K562 (cell line): Measurements from ENCODE around the gene GH2. TPM values are rescaled to one million over a fixed set of nuclear protein-coding genes. Genes with fewer than 3 reads are reported as not detected.
A peak's percentile ranks its signal among the peaks of the same experiment; 100 is the strongest.

ENCODE experiments used
- ATAC-seq: fragments of 200-7000 bp; cut with Tn5 transposase; 3 replicates; pipeline ENCODE4 v1.9.1; 2020; ENCODE audit warnings: moderate library complexity
- BruUV-seq: library from RNA; stranded (reverse); fragments of 400-500 nt; replicated peaks from 2 replicates; lab custom pipeline; 2021; lab: Mats Ljungman, UMichigan
- CTCF ChIA-PET: fragments of 300-600 bp; formaldehyde crosslinking; extraction: SDS; loops from one replicate; lab custom pipeline; 2021; ENCODE audit warnings: low intra/inter-chr PET ratio; lab: Yijun Ruan, JAX
- POLR2A ChIA-PET: fragments of 300-600, 350-650 bp; sonication (Branson Sonifier 250); formaldehyde crosslinking; extraction: SDS; loops from one replicate; lab custom pipeline; 2021; ENCODE audit warnings: antibody characterized with exemption, inconsistent platforms; lab: Yijun Ruan, JAX
- DNase-seq, 4 experiments: peaks; one replicate each; pipeline versions ENCODE4 v3.0.0 to v3.0.0-alpha.2; 2011 to 2018; ENCODE audit warnings: low spot score in 3 of 4, mixed read lengths in 3 of 4; ENCODE audit errors: extremely low read depth in 1 of 4
- FAIRE-seq: peaks from 2 replicates; lab custom pipeline; 2011; peaks lifted over from hg19 to GRCh38; lab: Jason Lieb, UNC
- H2AFZ ChIP-seq: 2 replicates; pipeline ENCODE4 v1.6.0; 2011; ENCODE audit warnings: low read depth, low read length, control low read depth, inconsistent platforms
- H3K27ac ChIP-seq: fragments of 200-600 bp; 3 replicates; pipeline ENCODE4 v1.8.0; 2011; ENCODE audit warnings: low read depth, mild to moderate bottlenecking, control low read depth, inconsistent platforms, low read length, moderate library complexity, mixed read lengths; ENCODE audit errors: extremely low read depth
- H3K27me3 ChIP-seq, 2 experiments: fragments of 300-600 bp in 1 of 2; 2 replicates in 1 of 2; 3 replicates in 1 of 2; pipeline versions ENCODE4 v1.6.0 to v1.8.0; 2011; ENCODE audit warnings: inconsistent platforms in 2 of 2, low read length in 2 of 2, mild to moderate bottlenecking in 1 of 2, mixed read lengths in 1 of 2, moderate library complexity in 1 of 2; ENCODE audit not compliant: control insufficient read depth in 2 of 2, insufficient read depth in 2 of 2
- H3K36me3 ChIP-seq: fragments of 300-600 bp; 3 replicates; pipeline ENCODE4 v1.8.0; 2011; ENCODE audit warnings: mild to moderate bottlenecking, low read length, inconsistent platforms; ENCODE audit not compliant: control insufficient read depth, insufficient read depth
- H3K4me1 ChIP-seq, 2 experiments: fragments of 200-600 bp in 1 of 2; replicated peaks in 1 of 2; 2 replicates in 1 of 2; 3 replicates in 1 of 2; pipeline versions ENCODE4 v1.5.1 to v1.8.0; 2011; ENCODE audit warnings: inconsistent platforms in 2 of 2, low read length in 2 of 2, mild to moderate bottlenecking in 1 of 2, mixed read lengths in 1 of 2, moderate library complexity in 1 of 2; ENCODE audit not compliant: control insufficient read depth in 2 of 2, insufficient read depth in 2 of 2
- H3K4me2 ChIP-seq: 2 replicates; pipeline ENCODE4 v1.6.1; 2011; ENCODE audit warnings: low read length, control low read depth, inconsistent platforms, mixed read lengths; ENCODE audit not compliant: insufficient read depth
- H3K4me3 ChIP-seq: fragments of 200-600 bp; sonication (generic), shearing (Covaris generic); 2 replicates; pipeline ENCODE4 v1.5.1; 2016; ENCODE audit warnings: control low read depth, inconsistent platforms
- H3K79me2 ChIP-seq: fragments of 200-600 bp; 3 replicates; pipeline ENCODE4 v1.8.0; 2011; ENCODE audit warnings: low read length, inconsistent platforms; ENCODE audit not compliant: control insufficient read depth, insufficient read depth
- H3K9ac ChIP-seq, 2 experiments: 2 replicates each; pipeline versions ENCODE4 v1.6.0 to v1.6.1; 2011; ENCODE audit warnings: low read depth in 2 of 2, low read length in 2 of 2, control low read depth in 1 of 2, inconsistent platforms in 1 of 2, mild to moderate bottlenecking in 1 of 2, mixed read lengths in 1 of 2; ENCODE audit not compliant: insufficient read depth in 1 of 2
- H3K9me1 ChIP-seq: one replicate; pipeline ENCODE4 v1.6.0; 2011; ENCODE audit warnings: inconsistent platforms, mild to moderate bottlenecking, low read length, moderate library complexity; ENCODE audit not compliant: control insufficient read depth, insufficient read depth
- H3K9me3 ChIP-seq: replicated peaks from 2 replicates; pipeline ENCODE4 v1.5.1; 2011; ENCODE audit warnings: low read depth, low read length, inconsistent platforms; ENCODE audit not compliant: control insufficient read depth, insufficient read depth
- H4K20me1 ChIP-seq: replicated peaks from 2 replicates; pipeline ENCODE4 v1.6.1; 2011; ENCODE audit warnings: low read length, inconsistent platforms, mixed read lengths; ENCODE audit not compliant: control insufficient read depth, insufficient read depth
- DACH1 ChIP-seq: fragments of 450-650 bp; IDR thresholded peaks from 2 replicates; pipeline ENCODE4 v1.6.1; 2018; ENCODE audit not compliant: partially characterized antibody
- DEAF1 ChIP-seq: fragments of 450-650 bp; formaldehyde crosslinking; IDR thresholded peaks from 2 replicates; pipeline ENCODE4 v1.4.0; 2020; ENCODE audit warnings: mild to moderate bottlenecking, moderate library complexity
- ELK1 ChIP-seq: sonication (generic); formaldehyde crosslinking; IDR thresholded peaks from 2 replicates; pipeline ENCODE4 v1.8.1; 2022; ENCODE audit warnings: missing genetic modification reagents
- HDAC6 ChIP-seq: IDR thresholded peaks from 2 replicates; pipeline ENCODE4 v1.6.1; 2012; ENCODE audit warnings: low read depth, mild to moderate bottlenecking, control low read depth, inconsistent platforms, low read length, moderate library complexity
- KLF16 ChIP-seq: IDR thresholded peaks from 2 replicates; pipeline ENCODE4 v1.6.1; 2016; ENCODE audit warnings: antibody characterized with exemption
- PHF8 ChIP-seq: fragments of 200-600 bp; sonication (generic); IDR thresholded peaks from 2 replicates; pipeline ENCODE4 v1.6.1; 2012; ENCODE audit warnings: mixed run types, mild to moderate bottlenecking, inconsistent platforms, low read length, moderate library complexity, borderline replicate concordance
- RAD21 ChIP-seq, 2 experiments: fragments of 250-450 bp in 1 of 2; fragments of 450-650 bp in 1 of 2; sonication (Bioruptor Pico) in 1 of 2; formaldehyde crosslinking in 1 of 2; IDR thresholded peaks in 1 of 2; conservative IDR thresholded peaks in 1 of 2; 2 replicates each; pipeline versions ENCODE4 v1.4.0 to v1.8.0; 2020 to 2022; ENCODE audit warnings: mild to moderate bottlenecking in 2 of 2, moderate library complexity in 1 of 2
- RB1 ChIP-seq: fragments of 450-650 bp; IDR thresholded peaks from 2 replicates; pipeline ENCODE4 v1.6.1; 2017; ENCODE audit warnings: low read depth, mild to moderate bottlenecking
- SMC3 ChIP-seq: conservative IDR thresholded peaks from 2 replicates; pipeline ENCODE4 v1.6.1; 2011; ENCODE audit warnings: low read depth, low read length, improper control_type of control experiment; ENCODE audit not compliant: insufficient read depth
- STAG1 ChIP-seq: sonication (generic); formaldehyde crosslinking; IDR thresholded peaks from 2 replicates; pipeline ENCODE4 v1.5.0; 2020; ENCODE audit warnings: missing genetic modification reagents, borderline replicate concordance
- TFAP4 ChIP-seq: sonication (generic); formaldehyde crosslinking; IDR thresholded peaks from 2 replicates; pipeline ENCODE4 v1.8.0; 2022; ENCODE audit warnings: missing genetic modification reagents, mild to moderate bottlenecking, moderate library complexity, borderline replicate concordance
- ZBTB12 ChIP-seq: fragments of 250-450 bp; sonication (Bioruptor Pico); IDR thresholded peaks from 2 replicates; pipeline ENCODE4 v1.4.0; 2020
- ZNF316 ChIP-seq: fragments of 450-650 bp; IDR thresholded peaks from 2 replicates; pipeline ENCODE4 v1.6.1; 2016
- WGBS: fragments of 100-300 bp; shearing (Covaris generic); methylation state at CpG from one replicate; pipeline ENCODE4 v1.1.6; 2016; ENCODE audit warnings: low coverage, mixed read lengths; ENCODE audit not compliant: insufficient coverage; ENCODE audit errors: missing lambda C conversion rate; 5-methylcytosine and 5-hydroxymethylcytosine counted together
- in situ Hi-C: fragments of 300-500 bp; cut with MboI; formaldehyde crosslinking; loops from 4 replicates; pipeline ENCODE4 v1.15.0; 2018; ENCODE audit warnings: inconsistent platforms, mixed read lengths
- intact Hi-C: fragments of 100-400 bp; cut with micrococcal nuclease; formaldehyde crosslinking; loops from 2 replicates; pipeline ENCODE4 v1.14.2; 2022
- polyA plus RNA-seq, 8 experiments: library from polyadenylated mRNA; depleted of rRNA in 4 of 8; stranded (reverse) in 5 of 8; unstranded in 3 of 8; fragments of >200 nt; fragmentation: Nextera tagmentation in 2 of 8; fragmentation: Illumina TruSeq in 1 of 8; extraction: Ambion mirVana in 2 of 8; extraction: Trizol in 1 of 8; gene quantifications; 2 replicates each; pipeline versions ENCODE4 v1.2.1 to v1.2.3, GENCODE V29; 2011 to 2014; ENCODE audit warnings: inconsistent platforms in 1 of 8, missing spikeins in 1 of 8
- total RNA-seq, 7 experiments: library from RNA; depleted of rRNA in 6 of 7; stranded (reverse); fragments of >200 nt in 6 of 7; fragmentation: Illumina TruSeq in 2 of 7; extraction: Trizol in 2 of 7; gene quantifications; 2 replicates each; pipeline versions ENCODE4 v1.2.1 to v1.2.3, GENCODE V29; 2011 to 2021; ENCODE audit warnings: low replicate concordance in 1 of 7

The GH2 gene
- total and polyA plus RNA-seq, 9 of the 15 experiments (the other 6 are each of a cell fraction or from before 2014, with no cell fraction given), result not detected

DNA sequence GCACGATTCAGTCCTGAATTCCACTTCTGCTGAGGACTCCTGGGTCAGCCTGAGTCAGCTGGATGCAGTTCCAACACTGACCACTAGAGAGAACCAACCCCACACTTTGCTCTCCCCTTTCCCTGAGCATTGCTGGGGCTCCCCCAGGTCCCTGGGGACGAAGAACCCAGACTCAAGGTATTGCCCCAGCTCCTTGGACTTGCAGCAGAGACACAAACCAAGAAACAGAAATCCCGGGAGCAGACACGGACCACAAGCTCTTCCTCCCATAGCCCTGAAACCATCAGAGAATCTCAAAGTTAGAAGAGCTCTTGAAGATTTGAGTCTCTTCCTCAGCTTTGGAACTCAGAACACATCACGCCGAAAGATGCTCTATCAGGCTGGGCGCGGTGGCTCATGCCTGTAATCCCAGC lies 37.6 kb upstream of the GH2 start:
- H3K4me2 ChIP-seq, result no peak overlapping the region; the same call in 1 of the 2 replicates
- FAIRE-seq, result peak; percentile 89
- CTCF ChIA-PET, result interaction anchor here (0.6 to 2.0 kb wide), 9 partner anchors 13 to 500 kb away, joined by 3 to 10 read pairs (median 3); no protein-coding TSS in a partner anchor
- TF ChIP-seq STAG1 (CRISPR knock-in tag) (peak; percentile 91), RAD21 (CRISPR knock-in tag; conservative IDR thresholded peaks at IDR 0.05 in 1 of 2, IDR thresholded peaks at IDR 0.05 in 1 of 2) (peak; percentile 87 to 94), ZBTB12 (CRISPR knock-in tag) (no peak), SMC3 (peak; percentile 56; the same call in 1 of the 2 replicates), ZNF316 (0 out of 2 replicates have a peak, but pooled peaks have one; percentile 36), PHF8 (no peak), TFAP4 (peak; percentile 85), HDAC6 (no peak), DACH1 (peak; percentile 23), ELK1 (CRISPR knock-in tag) (no peak), KLF16 (peak; percentile 46; the same call in 1 of the 2 replicates), DEAF1 (CRISPR knock-in tag) (peak; percentile 84), RB1 (peak; percentile 34; the same call in 1 of the 2 replicates)

More for the DNA sequence above, 37.6 kb upstream of the GH2 start:
- Histone ChIP-seq H3K36me3 (no peaks in the 10 kb centered on the region), H3K4me1 (no peaks in the 10 kb centered on the region; a peak in 1 of 5 replicates), H3K27ac (no peak overlapping the region), H2AFZ (peak overlapping the region; percentile 63; the same call in 1 of the 2 replicates), H3K79me2 (no peaks in the 10 kb centered on the region), H4K20me1 (no peaks in the 10 kb centered on the region), H3K9me1 (no peaks in the 10 kb centered on the region), H3K4me3 (no peak overlapping the region), H3K9me3 (no peaks in the 10 kb centered on the region), H3K9ac (no peak overlapping the region), H3K27me3 (peaks cover 3 to 29% of the 10 kb centered on the region in 2 experiments; a peak in 4 of 5 replicates)
- POLR2A ChIA-PET, result interaction anchor here (0.5 to 1.6 kb wide), 7 partner anchors 10 to 891 kb away, joined by 3 to 6 read pairs (median 3); no protein-coding TSS in a partner anchor
- intact Hi-C loops (loop anchor here (1.0 to 10.0 kb wide), 6 partner anchors 27 to 365 kb away; partner anchors contain the start of gene ERN1), in situ Hi-C loops (loop anchor here (10.0 kb wide), 2 partner anchors 105 to 365 kb away; partner anchors contain the start of gene ICAM2)
- peak; percentile 75 to 81 (median 78) for DNase-seq
- WGBS, result 8% methylated on average over 8 of the region's 8 CpGs
- BruUV-seq, result no TSS peak
- peak; percentile 96 for ATAC-seq
